Hematopoietic multipotent progenitor cell treated with erythropoietin and hydrocortisone succinate and interleukin-3 and kit ligand, for 4 days (in vitro differentiated cells): ENCODE data around the gene PODXL.

Experiments used
- DNase-seq: peaks from one replicate; pipeline ENCODE4 v3.0.0-alpha.2; 2015

Gene PODXL

GRCh38 chr7:131563918-131564317, 7.5 kb upstream of the PODXL start:
- no peak for DNase-seq

GRCh38 chr7:131562941-131563340, 6.5 kb upstream of the PODXL start:
- DNase-seq = no peak

GRCh38 chr7:131560061-131560460, 3.6 kb upstream of the PODXL start:
- no peak for DNase-seq

- peak; percentile 16 for DNase-seq
Observed at GRCh38 chr7:131557652-131558385, 1.4 kb upstream of the PODXL start.

- no peak for DNase-seq
Observed at GRCh38 chr7:131556909-131557651, 652 bp upstream of the PODXL start.

- DNase-seq = peak; percentile 24
Observed at GRCh38 chr7:131555552-131556052, 826 bp downstream of the PODXL start.

- DNase-seq = no peak
Observed at GRCh38 chr7:131554880-131555516, 1.4 kb downstream of the PODXL start.

GRCh38 chr7:131553931-131554330, 2.5 kb downstream of the PODXL start:
- DNase-seq = no peak

GRCh38 chr7:131552053-131552452, 4.4 kb downstream of the PODXL start:
- no peak for DNase-seq

GRCh38 chr7:131550846-131551245, 5.6 kb downstream of the PODXL start:
- DNase-seq = no peak

GRCh38 chr7:131548371-131548770, 8.1 kb downstream of the PODXL start:
- no peak for DNase-seq

- DNase-seq = no peak
Observed at GRCh38 chr7:131547589-131547988, 8.8 kb downstream of the PODXL start.

GRCh38 chr7:131546583-131547141, 9.8 kb downstream of the PODXL start:
- DNase-seq = peak; percentile 73

GRCh38 chr7:131546126-131546525, 10.3 kb downstream of the PODXL start:
- DNase-seq = no peak

- DNase-seq = peak; percentile 75
Observed at GRCh38 chr7:131544449-131545301, 11.8 kb downstream of the PODXL start.

- no peak for DNase-seq
Observed at GRCh38 chr7:131544021-131544420, 12.4 kb downstream of the PODXL start.

- no peak for DNase-seq
Observed at GRCh38 chr7:131543298-131543697, 13.1 kb downstream of the PODXL start.

- DNase-seq = no peak
Observed at GRCh38 chr7:131540491-131541162, 15.8 kb downstream of the PODXL start.

- no peak for DNase-seq
Observed at GRCh38 chr7:131538813-131539179, 17.6 kb downstream of the PODXL start.

- no peak for DNase-seq
Observed at GRCh38 chr7:131538071-131538812, 18.2 kb downstream of the PODXL start.

GRCh38 chr7:131537571-131537978, 18.9 kb downstream of the PODXL start:
- no peak for DNase-seq
